Activated CD4-positive, alpha-beta T cell treated with anti-CD3 and anti-CD28 coated beads, Interleukin-2, amount 50 U/mL, for 24 hours (primary cell): ENCODE data around the gene PACS2.

Experiments used
- DNase-seq, 2 donors: peaks; one replicate each; pipeline ENCODE4 v3.0.0-alpha.2; 2020; ENCODE audit warnings: low read depth in 1 of 2, low spot score in 1 of 2

Gene PACS2

GRCh38 chr14:105436891-105437722, 122.6 kb downstream of the PACS2 start:
- DNase-seq, result no peak

GRCh38 chr14:105437723-105438500, 123.4 kb downstream of the PACS2 start:
- DNase-seq, result no peak

- no peak for DNase-seq
These were observed 124.6 kb downstream of the PACS2 start for GRCh38 chr14:105439179-105439578.

- no peak for DNase-seq
These were observed 125.4 kb downstream of the PACS2 start for GRCh38 chr14:105439710-105440553.

GRCh38 chr14:105440554-105440900, 126.0 kb downstream of the PACS2 start:
- no peak for DNase-seq

GRCh38 chr14:105440992-105441391, 126.4 kb downstream of the PACS2 start:
- no peak for DNase-seq

GRCh38 chr14:105442125-105442524, 127.6 kb downstream of the PACS2 start:
- no peak for DNase-seq

- no peak for DNase-seq
These were observed 128.3 kb downstream of the PACS2 start for GRCh38 chr14:105442834-105443233.

GRCh38 chr14:105444859-105445258, 130.3 kb downstream of the PACS2 start:
- no peak for DNase-seq

- no peak for DNase-seq
These were observed 130.7 kb downstream of the PACS2 start for GRCh38 chr14:105445290-105445689.

- no peak for DNase-seq
These were observed 131.6 kb downstream of the PACS2 start for GRCh38 chr14:105445901-105446845.

GRCh38 chr14:105446971-105447370, 132.4 kb downstream of the PACS2 start:
- DNase-seq, result no peak
